Activated CD4-positive, alpha-beta memory T cell treated with anti-CD3 and anti-CD28 coated beads, Interleukin-2, amount 10 ng/mL, durations not matched to agents 7 days and 5 days (primary cell): Measurements from ENCODE around the gene FOXN3. TPM values are rescaled to one million over a fixed set of nuclear protein-coding genes. Genes with fewer than 3 reads are reported as not detected.
"Not testable (repeated sequence)": the region's sequence is repeated elsewhere in the genome, so short reads cannot be mapped to it uniquely, and the experiment has no call there.

Experiments
- CTCF ChIA-PET: fragments of 350-600 bp; sonication (Branson Sonifier 250); formaldehyde crosslinking; loops from one replicate; lab custom pipeline; 2021; ENCODE audit warnings: antibody characterized with exemption, inconsistent platforms; lab: Charles Lee
- POLR2A ChIA-PET: fragments of 350-600 bp; sonication (Branson Sonifier 250); formaldehyde crosslinking; loops from one replicate; lab custom pipeline; 2021; ENCODE audit warnings: antibody characterized with exemption; lab: Charles Lee
- DNase-seq: peaks from one replicate; pipeline ENCODE4 v3.0.0-alpha.2; 2020
- H3K27ac Mint-ChIP-seq: one replicate; pipeline ENCODE4 v1.8.0; 2021; ENCODE audit warnings: mild to moderate bottlenecking, mixed read lengths
- H3K27me3 Mint-ChIP-seq: one replicate; pipeline ENCODE4 v1.8.0; 2021; ENCODE audit warnings: mixed read lengths
- H3K36me3 Mint-ChIP-seq: one replicate; pipeline ENCODE4 v1.8.0; 2021; ENCODE audit warnings: low read depth, mixed read lengths
- H3K4me1 Mint-ChIP-seq: one replicate; pipeline ENCODE4 v1.8.0; 2021; ENCODE audit warnings: mixed read lengths
- H3K4me3 Mint-ChIP-seq: one replicate; pipeline ENCODE4 v1.8.0; 2021; ENCODE audit warnings: mild to moderate bottlenecking, mixed read lengths
- H3K9me3 Mint-ChIP-seq: one replicate; pipeline ENCODE4 v1.8.0; 2021; ENCODE audit warnings: mixed read lengths
- total RNA-seq, 2 experiments: library from RNA; stranded (reverse); gene quantifications; one replicate each; pipeline ENCODE4 v1.2.3, GENCODE V29; 2021

FOXN3 gene
- total RNA-seq, 2 experiments from 2014 or later = 73.1 to 78.3 TPM

- H3K27ac Mint-ChIP-seq = no peak overlapping the region
Measured at GRCh38 chr14:89206389-89207031, 210.5 kb downstream of the FOXN3 start.

GRCh38 chr14:89205137-89205740 is 211.8 kb downstream of the FOXN3 start:
- H3K27me3 Mint-ChIP-seq = no peaks in the 10 kb centered on the region
- H3K9me3 Mint-ChIP-seq = no peaks in the 10 kb centered on the region
- H3K36me3 Mint-ChIP-seq = peaks cover 8% of the 10 kb centered on the region
- CTCF ChIA-PET = no interaction called here
- H3K4me3 Mint-ChIP-seq = no peak overlapping the region
- H3K4me1 Mint-ChIP-seq = peaks cover 9% of the 10 kb centered on the region
- H3K27ac Mint-ChIP-seq = no peak overlapping the region
- DNase-seq = no peak
- POLR2A ChIA-PET = no interaction called here

More at GRCh38 chr14:89206389-89207031, 210.5 kb downstream of the FOXN3 start:
- CTCF ChIA-PET = no interaction called here
- Mint-ChIP-seq H3K27me3 (no peaks in the 10 kb centered on the region), H3K36me3 (peaks cover 8% of the 10 kb centered on the region), H3K9me3 (no peaks in the 10 kb centered on the region), H3K4me3 (no peak overlapping the region), H3K4me1 (peaks cover 9% of the 10 kb centered on the region)
- no peak for DNase-seq
- POLR2A ChIA-PET = no interaction called here

- CTCF ChIA-PET = no interaction called here
- Mint-ChIP-seq H3K36me3 (peaks cover 12% of the 10 kb centered on the region), H3K9me3 (no peaks in the 10 kb centered on the region), H3K4me1 (peaks cover 9% of the 10 kb centered on the region), H3K27me3 (no peaks in the 10 kb centered on the region), H3K4me3 (no peak overlapping the region), H3K27ac (no peak overlapping the region)
- no peak for DNase-seq
- POLR2A ChIA-PET = no interaction called here
Measured at GRCh38 chr14:89202413-89203190, 214.4 kb downstream of the FOXN3 start.

- Mint-ChIP-seq H3K27ac (no peak overlapping the region), H3K27me3 (no peaks in the 10 kb centered on the region), H3K4me3 (no peak overlapping the region), H3K4me1 (peaks cover 9% of the 10 kb centered on the region), H3K9me3 (no peaks in the 10 kb centered on the region), H3K36me3 (peaks cover 16% of the 10 kb centered on the region)
- ChIA-PET CTCF (no interaction called here), POLR2A (no interaction called here)
- DNase-seq = no peak
Measured at GRCh38 chr14:89201645-89202044, 215.4 kb downstream of the FOXN3 start.

GRCh38 chr14:89199357-89199756 is 217.7 kb downstream of the FOXN3 start:
- CTCF ChIA-PET = not testable (repeated sequence)

GRCh38 chr14:89198544-89199329 is 218.3 kb downstream of the FOXN3 start:
- ChIA-PET POLR2A (no interaction called here), CTCF (no interaction called here)
- no peak for DNase-seq
- Mint-ChIP-seq H3K4me1 (peaks cover 9% of the 10 kb centered on the region), H3K4me3 (no peak overlapping the region), H3K36me3 (peaks cover 9% of the 10 kb centered on the region), H3K9me3 (no peaks in the 10 kb centered on the region), H3K27me3 (no peaks in the 10 kb centered on the region), H3K27ac (no peak overlapping the region)

More at GRCh38 chr14:89199357-89199756, 217.7 kb downstream of the FOXN3 start:
- H3K27ac Mint-ChIP-seq, H3K36me3 Mint-ChIP-seq, H3K4me3 Mint-ChIP-seq, DNase-seq, H3K9me3 Mint-ChIP-seq, POLR2A ChIA-PET, H3K4me1 Mint-ChIP-seq, H3K27me3 Mint-ChIP-seq: not testable (repeated sequence)

GRCh38 chr14:89197623-89198022 is 219.4 kb downstream of the FOXN3 start:
- DNase-seq = no peak
- CTCF ChIA-PET = no interaction called here
- Mint-ChIP-seq H3K36me3 (peaks cover 9% of the 10 kb centered on the region), H3K27ac (no peak overlapping the region), H3K4me1 (peaks cover 8% of the 10 kb centered on the region), H3K27me3 (no peaks in the 10 kb centered on the region), H3K9me3 (no peaks in the 10 kb centered on the region), H3K4me3 (no peak overlapping the region)
- POLR2A ChIA-PET = no interaction called here

GRCh38 chr14:89196545-89196944 is 220.5 kb downstream of the FOXN3 start:
- no peak overlapping the region for H3K27ac Mint-ChIP-seq

GRCh38 chr14:89194376-89194775 is 222.7 kb downstream of the FOXN3 start:
- H3K9me3 Mint-ChIP-seq = no peaks in the 10 kb centered on the region
- no peaks in the 10 kb centered on the region for H3K4me1 Mint-ChIP-seq
- H3K27me3 Mint-ChIP-seq = no peaks in the 10 kb centered on the region
- H3K4me3 Mint-ChIP-seq = no peak overlapping the region
- H3K36me3 Mint-ChIP-seq = peaks cover 11% of the 10 kb centered on the region
- no peak overlapping the region for H3K27ac Mint-ChIP-seq
- DNase-seq = no peak
- CTCF ChIA-PET = no interaction called here
- POLR2A ChIA-PET = no interaction called here

More at GRCh38 chr14:89196545-89196944, 220.5 kb downstream of the FOXN3 start:
- no peak overlapping the region for H3K4me3 Mint-ChIP-seq
- H3K36me3 Mint-ChIP-seq = peaks cover 9% of the 10 kb centered on the region
- no peaks in the 10 kb centered on the region for H3K27me3 Mint-ChIP-seq
- DNase-seq = no peak
- H3K4me1 Mint-ChIP-seq = peaks cover under 1% of the 10 kb centered on the region
- H3K9me3 Mint-ChIP-seq = no peaks in the 10 kb centered on the region
- ChIA-PET CTCF (no interaction called here), POLR2A (no interaction called here)

- CTCF ChIA-PET = no interaction called here
Measured at GRCh38 chr14:89190765-89191513, 226.1 kb downstream of the FOXN3 start.

GRCh38 chr14:89188492-89188891 is 228.5 kb downstream of the FOXN3 start:
- ChIA-PET POLR2A (no interaction called here), CTCF (no interaction called here)
- peaks cover 4% of the 10 kb centered on the region for H3K36me3 Mint-ChIP-seq
- no peaks in the 10 kb centered on the region for H3K9me3 Mint-ChIP-seq
- DNase-seq = no peak
- no peak overlapping the region for H3K27ac Mint-ChIP-seq
- H3K4me3 Mint-ChIP-seq = no peak overlapping the region
- H3K4me1 Mint-ChIP-seq = no peaks in the 10 kb centered on the region
- H3K27me3 Mint-ChIP-seq = no peaks in the 10 kb centered on the region

More at GRCh38 chr14:89190765-89191513, 226.1 kb downstream of the FOXN3 start:
- Mint-ChIP-seq H3K27me3 (no peaks in the 10 kb centered on the region), H3K27ac (no peak overlapping the region), H3K36me3 (peaks cover 4% of the 10 kb centered on the region), H3K4me1 (no peaks in the 10 kb centered on the region), H3K4me3 (no peak overlapping the region), H3K9me3 (no peaks in the 10 kb centered on the region)
- no peak for DNase-seq
- POLR2A ChIA-PET = no interaction called here

- DNase-seq = no peak
- ChIA-PET POLR2A (no interaction called here), CTCF (no interaction called here)
- H3K4me3 Mint-ChIP-seq = no peak overlapping the region
- no peaks in the 10 kb centered on the region for H3K9me3 Mint-ChIP-seq
- no peaks in the 10 kb centered on the region for H3K4me1 Mint-ChIP-seq
- H3K27ac Mint-ChIP-seq = no peak overlapping the region
- peaks cover 4% of the 10 kb centered on the region for H3K36me3 Mint-ChIP-seq
- H3K27me3 Mint-ChIP-seq = no peaks in the 10 kb centered on the region
Measured at GRCh38 chr14:89187501-89187900, 229.5 kb downstream of the FOXN3 start.
